Astrocyte (in vitro differentiated cells and primary cell): ENCODE results near the gene PAX1.

Experiments
- EZH2 ChIP-seq: IDR thresholded peaks from 2 replicates; pipeline ENCODE4 v1.6.1; 2012; ENCODE audit warnings: mild to moderate bottlenecking, low read length, inconsistent platforms; ENCODE audit not compliant: insufficient read depth
- TF ChIP-seq, protein P1 (sequence below): IDR thresholded peaks from 2 replicates; pipeline ENCODE4 v1.5.1; 2011; ENCODE audit warnings: low read depth, mild to moderate bottlenecking, inconsistent platforms, low read length, moderate library complexity; ENCODE audit not compliant: insufficient read depth

DNA sequence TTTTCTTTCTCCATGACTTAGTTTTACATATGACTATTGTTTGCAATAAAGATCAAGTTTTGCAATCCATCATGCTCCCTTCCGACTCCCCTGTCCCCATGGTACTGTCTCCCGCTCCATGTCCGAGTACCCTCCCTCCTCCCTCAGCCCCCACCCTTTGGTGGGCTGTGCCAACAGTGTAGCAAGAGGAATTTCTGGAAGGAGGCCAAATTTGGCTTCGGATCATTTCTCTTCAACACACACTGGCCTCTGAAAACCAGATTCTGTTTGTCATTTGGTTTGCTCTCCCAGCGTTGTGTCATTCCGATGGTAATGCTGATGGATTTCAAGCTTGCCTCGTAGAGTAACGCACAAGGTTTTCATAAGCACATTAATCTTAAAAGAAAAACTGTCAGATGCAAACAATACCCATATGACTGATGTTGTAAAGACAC, 22.9 kb upstream of the PAX1 start:
- TF ChIP-seq, protein P1, sequence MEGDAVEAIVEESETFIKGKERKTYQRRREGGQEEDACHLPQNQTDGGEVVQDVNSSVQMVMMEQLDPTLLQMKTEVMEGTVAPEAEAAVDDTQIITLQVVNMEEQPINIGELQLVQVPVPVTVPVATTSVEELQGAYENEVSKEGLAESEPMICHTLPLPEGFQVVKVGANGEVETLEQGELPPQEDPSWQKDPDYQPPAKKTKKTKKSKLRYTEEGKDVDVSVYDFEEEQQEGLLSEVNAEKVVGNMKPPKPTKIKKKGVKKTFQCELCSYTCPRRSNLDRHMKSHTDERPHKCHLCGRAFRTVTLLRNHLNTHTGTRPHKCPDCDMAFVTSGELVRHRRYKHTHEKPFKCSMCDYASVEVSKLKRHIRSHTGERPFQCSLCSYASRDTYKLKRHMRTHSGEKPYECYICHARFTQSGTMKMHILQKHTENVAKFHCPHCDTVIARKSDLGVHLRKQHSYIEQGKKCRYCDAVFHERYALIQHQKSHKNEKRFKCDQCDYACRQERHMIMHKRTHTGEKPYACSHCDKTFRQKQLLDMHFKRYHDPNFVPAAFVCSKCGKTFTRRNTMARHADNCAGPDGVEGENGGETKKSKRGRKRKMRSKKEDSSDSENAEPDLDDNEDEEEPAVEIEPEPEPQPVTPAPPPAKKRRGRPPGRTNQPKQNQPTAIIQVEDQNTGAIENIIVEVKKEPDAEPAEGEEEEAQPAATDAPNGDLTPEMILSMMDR = no peak
- TF ChIP-seq EZH2 = no peak
